Stimulated activated CD4-positive, alpha-beta T cell treated with anti-CD3 and anti-CD28 coated beads, TNF-alpha, amount 100 ng/mL, for 48 hours (primary cell): ENCODE measurements around the gene KLK2.

Experiments used
- DNase-seq, 3 donors: peaks; one replicate each; pipeline ENCODE4 v3.0.0-alpha.2; 2020; ENCODE audit warnings: low read depth in 3 of 3

The KLK2 gene

DNA sequence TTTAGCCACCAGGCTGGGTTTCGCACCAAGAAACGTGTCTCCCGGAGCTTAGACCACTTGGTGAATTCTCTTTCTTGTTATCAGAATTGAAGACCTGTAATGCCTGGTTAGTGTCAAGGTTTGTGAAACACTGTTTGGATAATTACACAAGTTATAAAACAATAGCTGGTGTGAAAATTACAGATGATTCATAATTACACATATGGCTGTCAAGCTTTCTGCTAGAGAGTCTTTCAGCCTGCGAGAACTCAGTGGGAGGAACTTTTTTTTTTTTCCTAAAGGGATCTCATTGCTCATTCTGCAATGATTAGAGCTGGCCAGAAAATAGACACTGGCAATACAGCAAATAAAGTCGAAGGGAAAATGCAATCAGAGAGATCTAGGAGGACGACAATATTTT, 51.3 kb downstream of the KLK2 start:
- no peak for DNase-seq

DNA sequence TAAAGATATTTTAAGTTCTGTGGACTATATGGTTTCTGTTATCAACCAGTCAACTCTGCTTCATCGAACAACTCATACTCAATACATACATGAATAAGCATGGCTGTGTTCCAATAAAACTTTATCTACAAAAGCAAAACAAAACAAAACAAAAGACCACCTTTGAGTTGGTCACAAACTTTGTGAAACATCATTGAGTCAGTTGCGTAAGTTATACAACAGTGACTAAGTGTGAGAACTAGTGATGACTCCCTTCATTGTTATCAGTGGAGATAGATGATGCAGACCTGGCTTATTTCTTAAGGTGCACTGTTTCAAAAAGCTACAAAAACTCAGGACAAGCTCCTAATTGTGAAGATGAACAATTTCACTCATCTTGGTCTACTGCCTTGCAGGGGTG, 52.5 kb downstream of the KLK2 start:
- no peak for DNase-seq

DNA sequence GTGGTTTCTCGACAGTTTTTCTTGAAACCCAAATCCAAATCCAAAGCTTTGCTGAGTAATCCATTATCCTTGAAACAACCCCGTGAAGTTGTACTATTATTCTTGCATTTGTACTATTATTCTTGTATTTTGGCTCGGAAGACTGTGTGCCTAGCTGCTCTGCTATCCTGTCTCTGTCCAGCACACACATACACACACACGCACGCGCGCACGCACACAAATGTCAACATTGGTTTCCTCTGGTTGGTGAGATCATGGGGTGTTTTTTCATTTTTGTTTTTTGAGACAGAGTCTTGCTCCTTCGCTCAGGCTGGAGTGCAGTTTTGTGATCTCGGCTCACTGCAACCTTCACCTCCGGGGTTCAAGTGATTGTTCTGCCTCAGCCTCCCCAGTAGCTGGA, 52.9 kb downstream of the KLK2 start:
- no peak for DNase-seq

DNA sequence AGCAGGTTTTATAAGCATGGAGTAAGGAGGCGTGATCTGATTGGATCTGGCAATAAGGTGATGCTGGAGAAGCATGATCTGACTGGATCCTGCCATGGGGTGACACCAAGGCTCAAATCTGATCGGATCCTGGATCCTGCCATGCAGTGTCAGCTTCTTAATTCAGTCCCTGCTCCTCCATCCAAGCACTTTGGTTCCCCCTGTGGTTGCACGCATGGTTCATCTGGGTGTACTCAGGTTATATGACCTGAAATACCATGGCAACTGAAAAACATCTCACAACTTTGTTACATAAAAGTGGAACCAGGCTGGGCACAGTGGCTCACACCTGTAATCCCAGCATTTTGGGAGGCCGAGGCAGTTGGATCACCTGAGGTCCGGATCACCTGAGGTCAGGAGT, 55.6 kb downstream of the KLK2 start:
- DNase-seq: no peak
